A549 (cell line): ENCODE measurements around the gene NDUFAF5. TPM values are rescaled to one million over a fixed set of nuclear protein-coding genes. Genes with fewer than 3 reads are reported as not detected.

ENCODE experiments used
- ATAC-seq, 2 experiments: fragments of 200-7000 bp in 1 of 2; fragments of >200 bp in 1 of 2; cut with Nextera tagmentation in 1 of 2; cut with Tn5 transposase in 1 of 2; 3 replicates each; pipeline versions ENCODE4 v1.8.0 to v1.9.1; 2018 to 2020; ENCODE audit warnings: mild to moderate bottlenecking in 1 of 2, moderate library complexity in 1 of 2
- CTCF ChIA-PET: fragments of 300-600 bp; sonication (Branson Sonifier 250); formaldehyde crosslinking; extraction: SDS; loops from one replicate; lab custom pipeline; 2021; ENCODE audit warnings: antibody characterized with exemption, inconsistent platforms; lab: Yijun Ruan, JAX
- POLR2A ChIA-PET: fragments of 350-600 bp; formaldehyde crosslinking; extraction: SDS; loops from one replicate; lab custom pipeline; 2021; ENCODE audit warnings: antibody characterized with exemption, inconsistent platforms; lab: Yijun Ruan, JAX
- DNase-seq, 2 experiments: peaks; one replicate each; pipeline versions ENCODE4 v3.0.0 to v3.0.0-alpha.2; 2011 to 2016; ENCODE audit warnings: low read depth in 1 of 2, low spot score in 1 of 2
- FAIRE-seq: peaks from 2 replicates; lab custom pipeline; 2011; peaks lifted over from hg19 to GRCh38; lab: Jason Lieb, UNC
- H3K27ac ChIP-seq, 2 experiments: fragments of >200 bp; sonication (Bioruptor Twin); formaldehyde crosslinking; 3 replicates each; pipeline ENCODE4 v1.5.1; 2016 to 2017
- H3K4me1 ChIP-seq: fragments of >200 bp; sonication (Bioruptor Twin); formaldehyde crosslinking; 3 replicates; pipeline ENCODE4 v1.6.1; 2016
- H3K4me2 ChIP-seq: fragments of >200 bp; sonication (Bioruptor Twin); formaldehyde crosslinking; 3 replicates; pipeline ENCODE4 v1.6.1; 2016
- H3K4me3 ChIP-seq: fragments of >200 bp; sonication (Bioruptor Twin); formaldehyde crosslinking; 3 replicates; pipeline ENCODE4 v1.5.1; 2016
- H3K9me3 ChIP-seq: fragments of >200 bp; sonication (Bioruptor Twin); formaldehyde crosslinking; 3 replicates; pipeline ENCODE4 v1.6.1; 2016
- BCL3 ChIP-seq: fragments of >200 bp; sonication (Bioruptor Twin); formaldehyde crosslinking; IDR thresholded peaks from 3 replicates; pipeline ENCODE4 v1.6.1; 2016
- BHLHE40 ChIP-seq: IDR thresholded peaks from 2 replicates; pipeline ENCODE4 v1.6.1; 2012; ENCODE audit warnings: low read depth, low read length, inconsistent platforms
- CBX2 ChIP-seq: fragments of 200-600 bp; sonication (generic); IDR thresholded peaks from 2 replicates; pipeline ENCODE4 v1.6.1; 2016; ENCODE audit warnings: low read depth, mild to moderate bottlenecking, borderline replicate concordance
- CHD2 ChIP-seq: fragments of 150-350 bp; IDR thresholded peaks from 2 replicates; pipeline ENCODE4 v1.6.1; 2014; ENCODE audit warnings: low read length; ENCODE audit not compliant: partially characterized antibody
- E2F6 ChIP-seq: IDR thresholded peaks from 2 replicates; pipeline ENCODE4 v1.6.1; 2012; ENCODE audit warnings: low read depth, borderline replicate concordance
- EP300 ChIP-seq, 2 experiments: fragments of >200 bp; sonication (Bioruptor Twin); formaldehyde crosslinking; IDR thresholded peaks; 2 replicates in 1 of 2; 3 replicates in 1 of 2; pipeline ENCODE4 v1.6.1; 2016 to 2017
- FOSB ChIP-seq: fragments of 250-450 bp; sonication (Bioruptor Pico); IDR thresholded peaks from 2 replicates; pipeline ENCODE4 v1.5.0; 2020; ENCODE audit warnings: mild to moderate bottlenecking, moderate library complexity
- FOXS1 ChIP-seq: fragments of 250-450 bp; sonication (Bioruptor Pico); IDR thresholded peaks from 2 replicates; pipeline ENCODE4 v1.5.0; 2020; ENCODE audit warnings: mild to moderate bottlenecking, moderate library complexity
- GATA3 ChIP-seq: IDR thresholded peaks from 2 replicates; pipeline ENCODE4 v1.6.1; 2012; ENCODE audit warnings: borderline replicate concordance
- HEYL ChIP-seq: fragments of 250-450 bp; sonication (Bioruptor Pico); IDR thresholded peaks from 2 replicates; pipeline ENCODE4 v1.8.0; 2021; ENCODE audit warnings: mild to moderate bottlenecking, moderate library complexity
- HOXB13 ChIP-seq: fragments of 250-450 bp; sonication (Bioruptor Pico); IDR thresholded peaks from 2 replicates; pipeline ENCODE4 v1.5.0; 2020; ENCODE audit warnings: low read depth, mild to moderate bottlenecking, moderate library complexity
- JUN ChIP-seq, 2 experiments: fragments of >200 bp; sonication (Bioruptor Twin); formaldehyde crosslinking; IDR thresholded peaks; 2 replicates in 1 of 2; 3 replicates in 1 of 2; pipeline ENCODE4 v1.6.1; 2016 to 2017
- KDM1A ChIP-seq: fragments of 200-600 bp; sonication (generic); IDR thresholded peaks from 2 replicates; pipeline ENCODE4 v1.6.1; 2016; ENCODE audit warnings: low read depth, mild to moderate bottlenecking
- KDM5A ChIP-seq: fragments of 200-600 bp; sonication (generic); IDR thresholded peaks from 2 replicates; pipeline ENCODE4 v1.6.1; 2016; ENCODE audit warnings: antibody characterized with exemption, mild to moderate bottlenecking
- MAFK ChIP-seq: fragments of 450-650 bp; IDR thresholded peaks from 2 replicates; pipeline ENCODE4 v1.6.1; 2014; ENCODE audit not compliant: partially characterized antibody
- MYC ChIP-seq: IDR thresholded peaks from 2 replicates; pipeline ENCODE4 v1.6.1; 2012; ENCODE audit warnings: mild to moderate bottlenecking, inconsistent platforms, low read length, improper control_type of control experiment, borderline replicate concordance
- NFE2L2 ChIP-seq: fragments of 150-350 bp; conservative IDR thresholded peaks from 2 replicates; pipeline ENCODE4 v1.6.1; 2014; ENCODE audit warnings: low read length
- NR3C1 ChIP-seq: fragments of >200 bp; sonication (Bioruptor Twin); formaldehyde crosslinking; IDR thresholded peaks from 3 replicates; pipeline ENCODE4 v1.6.1; 2017
- PHF8 ChIP-seq: fragments of 200-600 bp; sonication (generic); IDR thresholded peaks from 2 replicates; pipeline ENCODE4 v1.6.1; 2016; ENCODE audit warnings: low read depth, mild to moderate bottlenecking, antibody characterized with exemption, moderate library complexity, borderline replicate concordance
- POLR2A ChIP-seq: IDR thresholded peaks from 2 replicates; pipeline ENCODE4 v1.6.1; 2012; ENCODE audit warnings: mild to moderate bottlenecking, low read length
- RCOR1 ChIP-seq: fragments of 150-350 bp; IDR thresholded peaks from 2 replicates; pipeline ENCODE4 v1.6.1; 2014; ENCODE audit warnings: antibody characterized with exemption, low read length, low read depth
- RFX5 ChIP-seq: fragments of 450-650 bp; IDR thresholded peaks from 2 replicates; pipeline ENCODE4 v1.7.1; 2014; ENCODE audit warnings: antibody characterized with exemption, mild to moderate bottlenecking, moderate library complexity
- SMC3 ChIP-seq: fragments of >200 bp; sonication (Bioruptor Twin); formaldehyde crosslinking; IDR thresholded peaks from 3 replicates; pipeline ENCODE4 v1.6.1; 2018; ENCODE audit warnings: inconsistent platforms
- SREBF2 ChIP-seq: fragments of 450-650 bp; IDR thresholded peaks from 2 replicates; pipeline ENCODE4 v1.6.1; 2014; ENCODE audit warnings: mild to moderate bottlenecking, moderate library complexity
- USF2 ChIP-seq: fragments of 450-650 bp; IDR thresholded peaks from 2 replicates; pipeline ENCODE4 v1.6.1; 2014; ENCODE audit warnings: antibody characterized with exemption
- ZSCAN20 ChIP-seq: fragments of 250-450 bp; sonication (Bioruptor Pico); IDR thresholded peaks from 2 replicates; pipeline ENCODE4 v1.8.0; 2022; ENCODE audit warnings: mild to moderate bottlenecking, moderate library complexity
- WGBS: methylation state at CpG from one replicate; pipeline ENCODE4 v1.1.6; 2017; ENCODE audit errors: missing lambda C conversion rate; 5-methylcytosine and 5-hydroxymethylcytosine counted together
- polyA plus RNA-seq, 4 experiments: library from polyadenylated mRNA; depleted of rRNA in 3 of 4; stranded (reverse); fragments of >200 nt; fragmentation: RNase III in 1 of 4; extraction: RNeasy Plus Mini Kit Qiagen cat#74134 plus additional on column Dnase treatment in 1 of 4; gene quantifications; 2 replicates in 3 of 4; 3 replicates in 1 of 4; pipeline ENCODE4 v1.2.3, GENCODE V29; 2011 to 2017

NDUFAF5 gene
- polyA plus RNA-seq, 2 of the 4 experiments (the other 2 are of a cell fraction): 29.2 to 53.5 TPM

GRCh38 chr20:13824459-13824858 is 39.6 kb downstream of the NDUFAF5 start:
- CTCF ChIA-PET: interaction anchor here (0.6 to 1.3 kb wide), 6 partner anchors 9 to 230 kb away, joined by 3 to 5 read pairs (median 4); no protein-coding TSS in a partner anchor
- POLR2A ChIA-PET: no interaction called here
- TF ChIP-seq SREBF2 (no peak), BCL3 (no peak), BHLHE40 (no peak), RFX5 (no peak), GATA3 (no peak), POLR2A (no peak), KDM5A (no peak), USF2 (no peak), KDM1A (no peak), NR3C1 (no peak), FOXS1 (CRISPR knock-in tag) (no peak), HOXB13 (CRISPR knock-in tag) (no peak), HEYL (CRISPR knock-in tag) (no peak), JUN (IDR thresholded peaks at IDR 0.05) (no peak), RCOR1 (no peak), EP300 (IDR thresholded peaks at IDR 0.05) (no peak), MAFK (no peak), E2F6 (no peak), ZSCAN20 (CRISPR knock-in tag) (no peak)
- H3K4me3 ChIP-seq: no peak overlapping the region
- H3K27ac ChIP-seq: no peak overlapping the region
- ATAC-seq (no peak), FAIRE-seq (no peak), DNase-seq (no peak)
- H3K4me1 ChIP-seq: no peaks in the 10 kb centered on the region
- H3K9me3 ChIP-seq: peaks cover 4% of the 10 kb centered on the region; the same call in 1 of the 3 replicates
- 82% methylated on average over 3 of the region's 3 CpGs for WGBS
- no peak overlapping the region for H3K4me2 ChIP-seq

GRCh38 chr20:13825465-13825864 is 40.6 kb downstream of the NDUFAF5 start:
- no peak for TF ChIP-seq FOSB
- no peak for TF ChIP-seq EP300 (IDR thresholded peaks at IDR 0.05)
- TF ChIP-seq BCL3: no peak
- no peak for TF ChIP-seq CBX2
- TF ChIP-seq SMC3: no peak
- no peak for TF ChIP-seq MAFK
- no peak for TF ChIP-seq GATA3
- TF ChIP-seq MYC: no peak
- TF ChIP-seq NFE2L2: no peak
- no peak for TF ChIP-seq CHD2
- no peak for TF ChIP-seq BHLHE40
- TF ChIP-seq PHF8: no peak
- no peak for TF ChIP-seq RCOR1
- ChIA-PET CTCF (interaction anchor here (1.2 to 1.4 kb wide), 3 partner anchors 9 to 229 kb away, joined by 4 to 6 read pairs (median 4); no protein-coding TSS in a partner anchor), POLR2A (no interaction called here)
- DNase-seq (no peak), ATAC-seq (no peak), FAIRE-seq (no peak)
- Histone ChIP-seq H3K4me3 (no peak overlapping the region), H3K4me2 (no peak overlapping the region), H3K9me3 (peaks cover 4% of the 10 kb centered on the region; the same call in 1 of the 3 replicates), H3K27ac (no peak overlapping the region), H3K4me1 (no peaks in the 10 kb centered on the region)
- WGBS: 42% methylated on average over 5 of the region's 5 CpGs
